Erythroblast (primary cell): Measurements from ENCODE around the gene ADORA2B.

ENCODE experiments used
- GATA1 ChIP-seq: IDR thresholded peaks from 2 replicates; pipeline ENCODE4 v1.6.1; 2011; ENCODE audit warnings: low read depth, mild to moderate bottlenecking, control low read depth, low read length, moderate library complexity
- POLR2A ChIP-seq: IDR thresholded peaks from 2 replicates; pipeline ENCODE4 v1.6.1; 2011; ENCODE audit warnings: mild to moderate bottlenecking, low read length

- TF ChIP-seq POLR2A, result no peak
- no peak for TF ChIP-seq GATA1
Observed at GRCh38 chr17:16013943-16014407, 69.0 kb downstream of the ADORA2B start.
